Mucosa of rectum (tissue), 2 donors: ENCODE measurements around the gene OGDH.
"Not testable (repeated sequence)": the region's sequence is repeated elsewhere in the genome, so short reads cannot be mapped to it uniquely, and the experiment has no call there.

Experiments used
- H3K27ac ChIP-seq, 2 donors: one replicate each; pipeline ENCODE4 v1.7.0; 2013; ENCODE audit warnings: inconsistent platforms in 2 of 2, low read depth in 2 of 2, low read length in 2 of 2
- H3K27me3 ChIP-seq, 2 donors: one replicate each; pipeline ENCODE4 v1.7.0; 2013; ENCODE audit warnings: low read length in 2 of 2; ENCODE audit not compliant: control insufficient read depth in 2 of 2, insufficient read depth in 2 of 2
- H3K36me3 ChIP-seq, 2 donors: one replicate each; pipeline ENCODE4 v1.7.0; 2013; ENCODE audit warnings: low read length in 2 of 2; ENCODE audit not compliant: control insufficient read depth in 2 of 2, insufficient read depth in 2 of 2
- H3K4me1 ChIP-seq, 2 donors: one replicate each; pipeline ENCODE4 v1.7.0; 2013; ENCODE audit warnings: low read length in 2 of 2, mild to moderate bottlenecking in 1 of 2; ENCODE audit not compliant: control insufficient read depth in 2 of 2, insufficient read depth in 2 of 2
- H3K4me3 ChIP-seq, 2 donors: one replicate each; pipeline ENCODE4 v1.7.0; 2013; ENCODE audit warnings: low read length in 2 of 2
- H3K9ac ChIP-seq, 2 donors: one replicate each; pipeline ENCODE4 v1.7.0; 2013; ENCODE audit warnings: low read length in 2 of 2, low read depth in 1 of 2, mild to moderate bottlenecking in 1 of 2
- H3K9me3 ChIP-seq, 2 donors: one replicate each; pipeline ENCODE4 v1.7.0; 2013; ENCODE audit warnings: low read length in 2 of 2; ENCODE audit not compliant: control insufficient read depth in 2 of 2
- donor health status: healthy.
- donor health status: Normal muscosa, but diverticular disease.

OGDH gene

GRCh38 chr7:44732971-44733370 is 126.5 kb downstream of the OGDH start:
- H3K4me3 ChIP-seq, H3K27ac ChIP-seq, H3K36me3 ChIP-seq, H3K9me3 ChIP-seq, H3K27me3 ChIP-seq, H3K9ac ChIP-seq, H3K4me1 ChIP-seq: not testable (repeated sequence)

GRCh38 chr7:44733708-44734481 is 127.5 kb downstream of the OGDH start:
- no peaks in the 10 kb centered on the region for H3K9me3 ChIP-seq
- no peaks in the 10 kb centered on the region for H3K36me3 ChIP-seq
- H3K4me1 ChIP-seq: no peaks in the 10 kb centered on the region
- no peaks in the 10 kb centered on the region for H3K27me3 ChIP-seq
- no peak overlapping the region for H3K4me3 ChIP-seq
- H3K9ac ChIP-seq: no peak overlapping the region
- H3K27ac ChIP-seq: no peak overlapping the region

- H3K4me3 ChIP-seq: no peak overlapping the region
- no peaks in the 10 kb centered on the region for H3K9me3 ChIP-seq
- H3K9ac ChIP-seq: no peak overlapping the region
- H3K27me3 ChIP-seq: no peaks in the 10 kb centered on the region
- no peaks in the 10 kb centered on the region for H3K4me1 ChIP-seq
- no peak overlapping the region for H3K27ac ChIP-seq
- no peaks in the 10 kb centered on the region for H3K36me3 ChIP-seq
Observed at GRCh38 chr7:44735403-44736165, 129.2 kb downstream of the OGDH start.

GRCh38 chr7:44736896-44737295 is 130.5 kb downstream of the OGDH start:
- Histone ChIP-seq H3K36me3 (no peaks in the 10 kb centered on the region), H3K4me3 (no peak overlapping the region), H3K27ac (no peak overlapping the region), H3K4me1 (no peaks in the 10 kb centered on the region), H3K9ac (no peak overlapping the region), H3K27me3 (no peaks in the 10 kb centered on the region), H3K9me3 (no peaks in the 10 kb centered on the region)

GRCh38 chr7:44738051-44738723 is 131.8 kb downstream of the OGDH start:
- H3K4me3 ChIP-seq: no peak overlapping the region
- H3K27ac ChIP-seq: no peak overlapping the region
- no peaks in the 10 kb centered on the region for H3K4me1 ChIP-seq
- no peaks in the 10 kb centered on the region for H3K27me3 ChIP-seq
- H3K9me3 ChIP-seq: no peaks in the 10 kb centered on the region
- H3K36me3 ChIP-seq: no peaks in the 10 kb centered on the region
- H3K9ac ChIP-seq: no peak overlapping the region

- no peak overlapping the region for H3K9ac ChIP-seq
- no peaks in the 10 kb centered on the region for H3K36me3 ChIP-seq
- no peaks in the 10 kb centered on the region for H3K9me3 ChIP-seq
- no peak overlapping the region for H3K4me3 ChIP-seq
- no peak overlapping the region for H3K27ac ChIP-seq
- H3K4me1 ChIP-seq: no peaks in the 10 kb centered on the region
- no peaks in the 10 kb centered on the region for H3K27me3 ChIP-seq
Observed at GRCh38 chr7:44738876-44739665, 132.6 kb downstream of the OGDH start.

- Histone ChIP-seq H3K9ac (no peak overlapping the region), H3K4me1 (no peaks in the 10 kb centered on the region), H3K27me3 (no peaks in the 10 kb centered on the region)
Observed at GRCh38 chr7:44740055-44740454, 133.6 kb downstream of the OGDH start.

GRCh38 chr7:44743750-44744149 is 137.3 kb downstream of the OGDH start:
- no peak overlapping the region for H3K27ac ChIP-seq
- H3K9me3 ChIP-seq: no peaks in the 10 kb centered on the region

More at GRCh38 chr7:44740055-44740454, 133.6 kb downstream of the OGDH start:
- no peak overlapping the region for H3K27ac ChIP-seq
- H3K9me3 ChIP-seq: no peaks in the 10 kb centered on the region
- no peaks in the 10 kb centered on the region for H3K36me3 ChIP-seq
- H3K4me3 ChIP-seq: no peak overlapping the region

GRCh38 chr7:44748045-44748947 is 141.9 kb downstream of the OGDH start, which contains the start of gene ZMIZ2:
ZMIZ2 (plus strand) TSS chr7:44748847; CDS start chr7:44756250, 7,403 bp downstream.
- Histone ChIP-seq H3K4me1 (peaks cover 21 to 22% of the 10 kb centered on the region in 2 donors), H3K9ac (peak within 1 kb of the TSS; percentile 74 to 92), H3K36me3 (no peaks in the 10 kb centered on the region), H3K9me3 (no peaks in the 10 kb centered on the region), H3K27ac (peak within 1 kb of the TSS; percentile 96 to 97), H3K27me3 (no peaks in the 10 kb centered on the region), H3K4me3 (peak within 1 kb of the TSS; percentile 84 to 85)

More at GRCh38 chr7:44743750-44744149, 137.3 kb downstream of the OGDH start:
- Histone ChIP-seq H3K4me1 (peaks cover 0 to 5% of the 10 kb centered on the region in 2 donors), H3K9ac (no peak overlapping the region), H3K4me3 (no peak overlapping the region), H3K27me3 (no peaks in the 10 kb centered on the region), H3K36me3 (no peaks in the 10 kb centered on the region)
